NK-92 treated with Interleukin-12 subunit alpha and Interleukin-12 subunit beta, amount 100 ng/mL, for 24 hours (cell line): ENCODE data around the gene TCF25.

Experiments used
- DNase-seq: peaks from one replicate; lab custom pipeline; 2025; lab: John Stamatoyannopoulos, UW

Gene TCF25

GRCh38 chr16:89880477-89881367 lies 7.3 kb downstream of the TCF25 start:
- DNase-seq: no peak

GRCh38 chr16:89881368-89881730 lies 8.0 kb downstream of the TCF25 start:
- no peak for DNase-seq

GRCh38 chr16:89883346-89884040 lies 10.1 kb downstream of the TCF25 start:
- no peak for DNase-seq

- DNase-seq: no peak
These were observed 10.6 kb downstream of the TCF25 start for GRCh38 chr16:89884041-89884421.

GRCh38 chr16:89887243-89887642 lies 13.9 kb downstream of the TCF25 start:
- DNase-seq: no peak

GRCh38 chr16:89890200-89890599 lies 16.8 kb downstream of the TCF25 start:
- DNase-seq: no peak

GRCh38 chr16:89890886-89891657 lies 17.7 kb downstream of the TCF25 start:
- no peak for DNase-seq

- DNase-seq: no peak
These were observed 18.8 kb downstream of the TCF25 start for GRCh38 chr16:89892055-89892630.

- no peak for DNase-seq
These were observed 19.2 kb downstream of the TCF25 start for GRCh38 chr16:89892635-89893034.

- no peak for DNase-seq
These were observed 20.5 kb downstream of the TCF25 start for GRCh38 chr16:89893642-89894548.

GRCh38 chr16:89895482-89896250 lies 22.3 kb downstream of the TCF25 start:
- no peak for DNase-seq

- DNase-seq: no peak
These were observed 23.8 kb downstream of the TCF25 start for GRCh38 chr16:89897204-89897603.

- DNase-seq: no peak
These were observed 25.0 kb downstream of the TCF25 start for GRCh38 chr16:89898201-89898967.

GRCh38 chr16:89899879-89900481 lies 26.6 kb downstream of the TCF25 start:
- DNase-seq: no peak

GRCh38 chr16:89900885-89901284 lies 27.5 kb downstream of the TCF25 start:
- no peak for DNase-seq

GRCh38 chr16:89902980-89903379 lies 29.6 kb downstream of the TCF25 start:
- DNase-seq: no peak

- DNase-seq: no peak
These were observed 30.6 kb downstream of the TCF25 start for GRCh38 chr16:89903908-89904515.

- no peak for DNase-seq
These were observed 31.5 kb downstream of the TCF25 start for GRCh38 chr16:89904606-89905510.
